Muscle of leg (tissue), 16 donors: ENCODE measurements around the gene SULT6B1. TPM values are rescaled to one million over a fixed set of nuclear protein-coding genes. Genes with fewer than 3 reads are reported as not detected.
A peak's percentile ranks its signal among the peaks of the same experiment; 100 is the strongest.
"Not testable (repeated sequence)": the region's sequence is repeated elsewhere in the genome, so short reads cannot be mapped to it uniquely, and the experiment has no call there.

Source experiments
- DNase-seq: peaks from one replicate; pipeline ENCODE4 v3.0.0; 2013
- H3K27ac ChIP-seq: one replicate; pipeline ENCODE4 v1.5.1; 2013; ENCODE audit warnings: mild to moderate bottlenecking, low read length, control low read depth
- H3K27me3 ChIP-seq: one replicate; pipeline ENCODE4 v1.6.1; 2013; ENCODE audit warnings: low read length; ENCODE audit not compliant: control insufficient read depth, insufficient read depth
- H3K36me3 ChIP-seq: one replicate; pipeline ENCODE4 v1.6.1; 2013; ENCODE audit warnings: low read length; ENCODE audit not compliant: control insufficient read depth, insufficient read depth
- H3K4me1 ChIP-seq: one replicate; pipeline ENCODE4 v1.6.1; 2013; ENCODE audit warnings: low read length; ENCODE audit not compliant: control insufficient read depth, insufficient read depth
- H3K4me3 ChIP-seq: one replicate; pipeline ENCODE4 v1.5.1; 2013; ENCODE audit warnings: low read length, control low read depth
- H3K9me3 ChIP-seq: replicated peaks from 2 replicates; pipeline ENCODE4 v1.6.1; 2013; ENCODE audit warnings: low read depth, low read length; ENCODE audit not compliant: control insufficient read depth
- WGBS: methylation state at CpG from one replicate; pipeline ENCODE4 v1.1.5; 2013; ENCODE audit warnings: missing lambda C conversion rate; ENCODE audit not compliant: insufficient coverage; 5-methylcytosine and 5-hydroxymethylcytosine counted together
- long read RNA-seq, 11 donors: transcript quantifications; one replicate each; lab custom pipeline, GENCODE V29; 2026
- polyA plus RNA-seq, 8 donors: library from polyadenylated mRNA; unstranded; fragments of 120-200 nt; gene quantifications; one replicate each; pipeline versions ENCODE4 v1.2.1 to v1.2.3, GENCODE V29; 2013; ENCODE audit warnings: inconsistent platforms in 1 of 8, low replicate concordance in 1 of 8; ENCODE audit not compliant: insufficient read length in 8 of 8, insufficient read depth in 1 of 8
- total RNA-seq: library from RNA; stranded (reverse); fragments of 120-200 nt; gene quantifications from one replicate; pipeline ENCODE4 v1.2.4, GENCODE V29; 2013

Gene SULT6B1, protein sequence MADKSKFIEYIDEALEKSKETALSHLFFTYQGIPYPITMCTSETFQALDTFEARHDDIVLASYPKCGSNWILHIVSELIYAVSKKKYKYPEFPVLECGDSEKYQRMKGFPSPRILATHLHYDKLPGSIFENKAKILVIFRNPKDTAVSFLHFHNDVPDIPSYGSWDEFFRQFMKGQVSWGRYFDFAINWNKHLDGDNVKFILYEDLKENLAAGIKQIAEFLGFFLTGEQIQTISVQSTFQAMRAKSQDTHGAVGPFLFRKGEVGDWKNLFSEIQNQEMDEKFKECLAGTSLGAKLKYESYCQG
- not detected for total RNA-seq
- polyA plus RNA-seq: not detected
- long read RNA-seq, donor 1: 0 reads
- long read RNA-seq, donor 2: 0 reads
- long read RNA-seq, donor 3: 0 reads
- long read RNA-seq, donor 4: 0 reads
- long read RNA-seq, donor 5: 0 reads
- long read RNA-seq, donor 6, partial matches to known transcripts: 16 of 37 reads
- long read RNA-seq, donor 6, other reads (novel, unspliced or antisense): 21 of 37 reads
- long read RNA-seq, donor 7, partial matches to known transcripts: 5 of 10 reads
- long read RNA-seq, donor 7, other reads (novel, unspliced or antisense): 5 of 10 reads
- long read RNA-seq, donor 8, partial matches to known transcripts: 6 of 14 reads
- long read RNA-seq, donor 8, other reads (novel, unspliced or antisense): 8 of 14 reads
- long read RNA-seq, donor 9: 0 reads
- long read RNA-seq, donor 10: 0 reads
- long read RNA-seq, donor 11: 0 reads

DNA sequence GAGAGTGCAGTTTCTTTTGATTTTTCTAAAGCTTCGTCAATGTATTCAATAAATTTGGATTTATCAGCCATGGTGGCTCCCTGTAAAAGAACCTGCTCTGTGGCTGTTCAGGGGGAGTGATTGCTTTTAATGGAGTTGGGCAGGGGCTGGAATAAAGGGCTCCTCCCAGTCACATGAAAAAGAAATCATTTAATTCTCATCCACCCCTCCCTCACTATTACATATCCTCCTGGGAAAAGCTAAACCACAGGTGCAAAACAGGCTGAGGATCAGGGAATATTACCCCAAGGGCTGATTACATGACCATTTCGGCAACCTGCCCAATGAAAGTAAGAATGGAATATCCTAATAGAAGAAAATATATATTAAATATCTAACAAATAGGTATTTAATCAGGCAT lies at the start of gene SULT6B1:
TSS of gene SULT6B1 (minus strand) at position 101 of the 400 bp plus-strand sequence. CDS start at position 71, 30 bp downstream.
- H3K36me3 ChIP-seq: no peaks in the 10 kb centered on the region
- H3K27me3 ChIP-seq: peaks cover 7% of the 10 kb centered on the region
- no peak within 1 kb of the TSS for H3K27ac ChIP-seq
- 83% methylated on average over 1 of the region's 2 CpGs for WGBS
- H3K9me3 ChIP-seq: no peaks in the 10 kb centered on the region
- no peak for DNase-seq
- H3K4me3 ChIP-seq: no peak within 1 kb of the TSS
- no peaks in the 10 kb centered on the region for H3K4me1 ChIP-seq

DNA sequence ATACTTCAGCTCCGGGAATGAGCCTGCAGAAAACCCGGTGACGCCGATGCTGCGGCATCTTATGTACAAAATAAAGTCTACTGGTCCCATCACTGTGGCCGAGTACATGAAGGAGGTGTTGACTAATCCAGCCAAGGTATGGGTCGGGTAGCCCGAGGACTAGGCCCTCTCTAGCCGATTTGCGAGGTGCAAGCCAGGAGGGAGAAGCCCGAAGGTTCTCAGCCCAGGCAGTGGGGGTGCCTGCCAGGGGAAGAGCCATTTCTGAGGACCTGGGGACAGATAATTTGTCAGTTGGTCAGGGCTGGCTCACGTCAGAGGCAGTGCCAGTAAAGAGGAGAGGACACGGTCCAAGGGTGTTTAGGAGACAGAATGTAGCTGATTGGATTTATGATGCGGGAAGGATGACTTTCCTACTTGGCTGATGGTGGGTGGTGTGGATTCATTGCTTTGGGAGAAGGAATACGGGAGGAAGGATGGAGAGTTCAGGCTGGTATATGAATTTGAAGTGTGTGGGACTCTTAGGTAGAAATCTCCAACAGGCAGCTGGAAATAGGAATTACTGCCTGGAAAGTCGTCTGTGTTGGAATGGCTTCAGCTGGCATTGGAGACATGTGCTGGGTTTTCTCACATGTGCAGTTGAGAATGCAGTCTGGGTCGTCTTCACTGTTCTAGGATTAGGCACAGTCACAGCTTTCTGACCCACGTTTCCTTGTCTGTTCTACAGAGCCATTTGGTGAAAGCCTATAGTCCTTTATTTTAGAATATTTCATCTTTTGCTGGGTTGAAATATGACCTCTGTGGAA lies 43.9 kb upstream of the SULT6B1 start:
- peak; percentile 47 for DNase-seq
- 12% methylated on average over 15 of the region's 18 CpGs for WGBS
- Histone ChIP-seq H3K27ac (peak overlapping the region; percentile 93), H3K4me1 (peaks cover 15% of the 10 kb centered on the region), H3K4me3 (peak overlapping the region; percentile 91), H3K36me3 (peaks cover 13% of the 10 kb centered on the region), H3K9me3 (no peaks in the 10 kb centered on the region), H3K27me3 (no peaks in the 10 kb centered on the region)

DNA sequence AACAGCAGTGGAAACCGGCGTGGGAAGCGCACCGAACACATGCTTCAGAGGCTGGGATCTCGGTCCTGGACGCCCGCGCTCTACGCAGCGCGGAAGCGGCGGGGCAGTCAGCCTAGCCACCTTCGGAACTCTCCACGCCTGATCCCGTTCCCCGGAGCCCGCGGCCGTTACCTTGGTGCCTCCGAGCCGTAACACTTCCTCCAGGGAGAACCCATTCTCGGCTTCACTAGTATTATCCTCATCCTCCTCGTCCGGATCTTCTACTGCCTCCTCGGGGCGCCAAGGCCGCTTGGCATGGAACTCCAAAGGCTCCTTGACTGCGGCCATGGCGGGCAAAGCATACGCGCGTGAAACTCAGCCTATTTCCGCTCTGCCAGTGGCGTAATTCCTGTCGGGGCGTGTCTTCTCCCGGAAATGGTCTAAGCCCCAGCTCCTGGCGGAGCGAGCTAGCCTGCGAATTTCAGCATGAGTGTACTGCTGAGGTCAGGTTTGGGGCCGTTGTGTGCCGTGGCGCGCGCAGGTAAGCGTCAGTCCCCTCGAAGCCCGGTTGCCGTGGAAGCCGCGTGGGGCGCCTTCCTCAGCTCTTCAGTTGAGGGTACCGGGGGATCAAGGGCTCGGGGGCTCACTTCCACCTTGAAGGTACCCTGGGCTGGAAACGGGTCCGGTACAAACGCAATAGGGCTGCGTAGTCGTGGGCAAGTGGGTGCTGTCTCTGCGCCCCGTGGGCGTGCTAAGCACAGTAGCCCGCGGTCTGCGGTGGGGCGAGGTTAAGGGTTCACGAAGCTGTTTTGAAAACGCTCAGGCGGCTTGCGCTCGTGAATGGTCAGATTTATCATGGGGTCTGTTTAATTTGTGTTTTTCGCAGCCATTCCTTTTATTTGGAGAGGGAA lies 43.0 kb upstream of the SULT6B1 start, which contains the start of the genes CEBPZ and NDUFAF7:
TSS of gene CEBPZ (minus strand) at position 356 of the 890 bp plus-strand sequence. CDS start at position 327, 29 bp downstream.
TSS of gene NDUFAF7 (plus strand) at position 418 of the 890 bp plus-strand sequence. CDS start at position 466, 48 bp downstream.
- peak within 1 kb of the TSS; percentile 93 for H3K27ac ChIP-seq
- peaks cover 15% of the 10 kb centered on the region for H3K4me1 ChIP-seq
- H3K4me3 ChIP-seq: peak within 1 kb of the TSS; percentile 91
- H3K9me3 ChIP-seq: no peaks in the 10 kb centered on the region
- H3K36me3 ChIP-seq: peaks cover 15% of the 10 kb centered on the region
- no peaks in the 10 kb centered on the region for H3K27me3 ChIP-seq
- WGBS: under 1% methylated on average over 70 of the region's 73 CpGs
- peak; percentile 98 for DNase-seq

DNA sequence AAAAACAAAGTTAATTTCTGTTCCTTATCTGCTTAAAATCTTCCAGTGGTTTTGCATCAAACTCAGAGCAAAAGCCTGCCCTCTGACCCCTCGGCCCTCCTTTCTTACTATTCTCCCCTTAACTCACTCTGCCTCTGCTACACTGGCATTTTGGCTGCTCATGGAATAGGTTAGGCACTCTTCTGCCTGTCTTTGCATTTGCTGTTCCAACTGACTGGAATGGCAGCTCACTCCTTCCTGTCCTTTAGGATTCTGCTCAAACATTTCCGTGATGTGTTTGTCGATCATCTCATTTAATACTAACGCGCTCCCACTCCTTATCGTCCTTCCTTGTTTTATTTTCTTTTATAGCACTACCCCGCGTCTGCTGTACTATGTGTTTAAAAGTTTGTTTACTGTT lies 42.1 kb upstream of the SULT6B1 start:
- H3K27me3 ChIP-seq: no peaks in the 10 kb centered on the region
- peak overlapping the region; percentile 91 for H3K4me3 ChIP-seq
- peaks cover 15% of the 10 kb centered on the region for H3K36me3 ChIP-seq
- H3K4me1 ChIP-seq: peaks cover 15% of the 10 kb centered on the region
- peak; percentile 24 for DNase-seq
- peak overlapping the region; percentile 93 for H3K27ac ChIP-seq
- H3K9me3 ChIP-seq: no peaks in the 10 kb centered on the region
- WGBS: 3% methylated on average over 2 of the region's 8 CpGs

DNA sequence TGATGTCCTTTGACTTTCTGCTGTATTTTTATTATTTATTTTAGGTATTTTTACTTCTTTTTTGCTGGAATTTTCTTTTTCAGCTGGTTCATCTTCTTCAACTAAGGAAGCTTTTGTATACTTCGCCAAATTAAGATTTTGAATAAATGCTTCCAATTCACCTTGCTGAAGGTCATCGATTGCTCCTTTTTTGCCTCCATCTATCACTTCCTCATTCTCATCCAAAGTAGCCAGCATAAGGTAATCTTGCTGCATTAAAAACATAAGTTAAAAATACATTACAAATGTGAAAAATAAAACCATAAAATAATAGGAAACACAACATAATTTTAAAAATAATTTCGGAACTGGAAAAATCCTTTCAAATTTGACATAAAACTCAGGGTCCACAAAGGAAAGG lies 40.3 kb upstream of the SULT6B1 start:
- Histone ChIP-seq H3K4me1 (peaks cover 15% of the 10 kb centered on the region), H3K36me3 (peaks cover 13% of the 10 kb centered on the region), H3K27ac (no peak overlapping the region), H3K27me3 (no peaks in the 10 kb centered on the region), H3K9me3 (no peaks in the 10 kb centered on the region), H3K4me3 (no peak overlapping the region)
- DNase-seq: no peak
- WGBS: 100% methylated on average over 1 of the region's 3 CpGs

DNA sequence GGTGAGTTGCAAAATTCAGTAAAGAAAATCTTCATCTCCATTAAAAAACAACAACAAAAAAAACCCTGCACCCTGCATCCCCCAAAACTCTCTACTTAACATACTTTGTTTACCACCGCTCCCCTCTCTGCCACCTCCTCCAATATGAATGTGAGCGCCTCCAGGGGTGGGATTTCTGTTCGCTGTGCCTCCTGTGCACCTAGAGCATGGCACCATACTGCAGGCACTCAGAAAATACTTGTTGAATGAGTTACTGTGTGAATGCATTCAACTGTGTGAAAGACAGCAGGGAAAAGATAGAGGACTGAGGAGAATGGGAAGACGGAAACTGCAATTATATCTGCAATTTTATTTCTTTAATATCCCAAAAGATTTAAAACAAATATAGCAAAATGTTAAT lies 38.4 kb upstream of the SULT6B1 start:
- Histone ChIP-seq H3K4me1 (peaks cover 4% of the 10 kb centered on the region), H3K27ac (no peak overlapping the region), H3K4me3 (no peak overlapping the region), H3K9me3 (no peaks in the 10 kb centered on the region), H3K36me3 (peaks cover 17% of the 10 kb centered on the region), H3K27me3 (no peaks in the 10 kb centered on the region)
- no peak for DNase-seq
- no CpG with 5 or more reads among the region's 4 CpGs for WGBS

DNA sequence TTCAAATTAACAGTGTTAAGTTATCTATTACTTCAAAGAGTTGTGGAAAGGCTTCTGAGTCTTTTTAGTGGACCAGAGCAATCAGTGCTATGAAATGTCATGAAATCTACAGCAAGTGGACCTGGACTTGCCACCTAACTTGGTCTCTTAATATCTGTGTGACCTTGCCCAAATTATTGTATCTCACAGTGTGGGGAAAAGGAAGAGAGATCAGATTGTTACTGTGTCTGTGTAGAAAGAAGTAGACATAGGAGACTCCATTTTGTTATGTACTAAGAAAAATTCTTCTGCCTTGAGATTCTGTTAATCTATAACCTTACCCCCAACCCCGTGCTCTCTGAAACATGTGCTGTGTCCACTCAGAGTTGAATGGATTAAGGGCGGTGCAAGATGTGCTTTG lies 36.7 kb upstream of the SULT6B1 start:
- H3K27ac ChIP-seq, DNase-seq, H3K9me3 ChIP-seq, H3K27me3 ChIP-seq, H3K4me3 ChIP-seq, H3K4me1 ChIP-seq: not testable (repeated sequence)
- no CpG with 5 or more reads among the region's 2 CpGs for WGBS
- peaks cover 30% of the 10 kb centered on the region for H3K36me3 ChIP-seq

DNA sequence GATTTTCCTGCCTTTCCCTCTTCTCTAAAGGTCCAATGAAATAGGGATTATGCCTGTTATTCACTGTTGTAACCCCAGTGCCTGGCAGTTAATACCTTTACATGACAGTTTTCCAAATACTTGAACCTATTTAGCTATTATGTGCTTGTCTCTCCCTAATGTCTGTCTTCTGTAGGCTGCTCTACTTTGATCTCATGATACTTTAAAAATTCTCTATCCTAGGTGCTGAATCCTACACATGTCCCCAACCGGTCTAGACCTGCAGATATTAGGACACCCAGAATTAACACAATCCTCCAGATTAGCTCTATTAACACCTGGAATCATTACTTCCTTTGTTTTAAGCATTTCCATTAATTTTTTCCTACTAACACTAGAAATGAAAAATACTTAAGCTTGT lies 35.6 kb upstream of the SULT6B1 start:
- no peaks in the 10 kb centered on the region for H3K4me1 ChIP-seq
- no peak overlapping the region for H3K27ac ChIP-seq
- peaks cover 32% of the 10 kb centered on the region for H3K36me3 ChIP-seq
- no peaks in the 10 kb centered on the region for H3K27me3 ChIP-seq
- WGBS: 100% methylated on average over 1 of the region's 1 CpG
- H3K9me3 ChIP-seq: no peaks in the 10 kb centered on the region
- H3K4me3 ChIP-seq: no peak overlapping the region
- DNase-seq: no peak

DNA sequence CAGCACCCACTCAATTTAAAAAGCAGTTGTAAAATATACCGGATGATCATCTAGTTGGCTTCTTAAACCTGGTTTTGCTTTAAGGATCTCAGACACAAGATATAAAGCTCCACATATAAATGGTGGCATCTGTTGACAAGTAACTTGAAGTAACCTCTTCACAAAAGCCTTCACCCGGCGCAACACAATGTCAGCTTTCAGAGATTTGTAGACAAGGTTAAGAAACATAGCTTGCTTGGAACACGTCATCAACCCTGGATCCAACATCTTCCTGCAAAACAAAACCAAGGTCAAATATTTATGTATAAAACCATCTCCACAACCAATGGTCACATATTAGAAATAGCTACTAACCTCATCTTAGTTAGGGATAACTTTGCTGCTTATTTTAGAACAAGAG lies 34.7 kb upstream of the SULT6B1 start:
- peaks cover 29% of the 10 kb centered on the region for H3K36me3 ChIP-seq
- H3K4me3 ChIP-seq: no peak overlapping the region
- no peak overlapping the region for H3K27ac ChIP-seq
- H3K27me3 ChIP-seq: no peaks in the 10 kb centered on the region
- WGBS: no CpG with 5 or more reads among the region's 4 CpGs
- H3K4me1 ChIP-seq: no peaks in the 10 kb centered on the region
- no peaks in the 10 kb centered on the region for H3K9me3 ChIP-seq
- DNase-seq: no peak
